Measurements from ENCODE around the gene LDB1.

Gene LDB1

GRCh38 chr10:102135956-102136526 is 15.9 kb upstream of the LDB1 start:
- DNase-seq = no peak

GRCh38 chr10:102134416-102134815 is 14.2 kb upstream of the LDB1 start:
- DNase-seq = no peak

GRCh38 chr10:102133373-102134195 is 13.4 kb upstream of the LDB1 start:
- peak; percentile 80 for DNase-seq

GRCh38 chr10:102132563-102133372 is 12.6 kb upstream of the LDB1 start, which contains the start of gene PPRC1:
TSS of gene PPRC1 (plus strand) at chr10:102133040. CDS start at chr10:102133069, 29 bp downstream.
- DNase-seq = peak; percentile 99

- no peak for DNase-seq
Measured at GRCh38 chr10:102132193-102132562, 12.0 kb upstream of the LDB1 start.

- no peak for DNase-seq
Measured at GRCh38 chr10:102131286-102132170, 11.4 kb upstream of the LDB1 start.

- DNase-seq = no peak
Measured at GRCh38 chr10:102123223-102123622, 3.1 kb upstream of the LDB1 start.

- no peak for DNase-seq
Measured at GRCh38 chr10:102122450-102122849, 2.3 kb upstream of the LDB1 start.

- no peak for DNase-seq
Measured at GRCh38 chr10:102121739-102122372, 1.7 kb upstream of the LDB1 start.

GRCh38 chr10:102120991-102121738 is 997 bp upstream of the LDB1 start:
- peak; percentile 14 for DNase-seq

- peak; percentile 79 for DNase-seq
Measured at GRCh38 chr10:102119417-102120141, 589 bp downstream of the LDB1 start.

- DNase-seq = peak; percentile 39
Measured at GRCh38 chr10:102118867-102119266, 1.3 kb downstream of the LDB1 start.

GRCh38 chr10:102117391-102118159 is 2.6 kb downstream of the LDB1 start:
- peak; percentile 77 for DNase-seq

GRCh38 chr10:102116656-102117055 is 3.5 kb downstream of the LDB1 start:
- DNase-seq = no peak

- peak; percentile 36 for DNase-seq
Measured at GRCh38 chr10:102115775-102116174, 4.4 kb downstream of the LDB1 start.

GRCh38 chr10:102114861-102115618 is 5.1 kb downstream of the LDB1 start:
- DNase-seq = peak; percentile 94

- no peak for DNase-seq
Measured at GRCh38 chr10:102113956-102114857, 6.0 kb downstream of the LDB1 start.
